GM12891 (cell line): ENCODE results near the gene CITED2.

Experiments
- DNase-seq: peaks from one replicate; pipeline ENCODE4 v3.0.0; 2011; ENCODE audit warnings: low spot score; ENCODE audit not compliant: insufficient read length
- FAIRE-seq: peaks from 2 replicates; lab custom pipeline; 2011; peaks lifted over from hg19 to GRCh38; lab: Jason Lieb, UNC
- PAX5 ChIP-seq: IDR thresholded peaks from 2 replicates; pipeline ENCODE4 v1.6.1; 2011; ENCODE audit warnings: low read length, moderate library complexity, mild to moderate bottlenecking; ENCODE audit not compliant: insufficient read depth, severe bottlenecking
- POLR2A ChIP-seq: IDR thresholded peaks from 2 replicates; pipeline ENCODE4 v1.6.1; 2011; ENCODE audit warnings: low read depth, low read length, control low read depth
- POLR2AphosphoS5 ChIP-seq: IDR thresholded peaks from 2 replicates; pipeline ENCODE4 v1.6.1; 2011; ENCODE audit warnings: low read depth, low read length, control low read depth
- POU2F2 ChIP-seq: IDR thresholded peaks from 2 replicates; pipeline ENCODE4 v1.6.1; 2011; ENCODE audit warnings: low read depth, mild to moderate bottlenecking, control low read depth, low read length, moderate library complexity
- SPI1 ChIP-seq: IDR thresholded peaks from 2 replicates; pipeline ENCODE4 v1.6.1; 2011; ENCODE audit warnings: low read depth, low read length, control low read depth
- TAF1 ChIP-seq: IDR thresholded peaks from 2 replicates; pipeline ENCODE4 v1.6.1; 2011; ENCODE audit warnings: low read depth, low read length, control low read depth

The CITED2 gene

DNA sequence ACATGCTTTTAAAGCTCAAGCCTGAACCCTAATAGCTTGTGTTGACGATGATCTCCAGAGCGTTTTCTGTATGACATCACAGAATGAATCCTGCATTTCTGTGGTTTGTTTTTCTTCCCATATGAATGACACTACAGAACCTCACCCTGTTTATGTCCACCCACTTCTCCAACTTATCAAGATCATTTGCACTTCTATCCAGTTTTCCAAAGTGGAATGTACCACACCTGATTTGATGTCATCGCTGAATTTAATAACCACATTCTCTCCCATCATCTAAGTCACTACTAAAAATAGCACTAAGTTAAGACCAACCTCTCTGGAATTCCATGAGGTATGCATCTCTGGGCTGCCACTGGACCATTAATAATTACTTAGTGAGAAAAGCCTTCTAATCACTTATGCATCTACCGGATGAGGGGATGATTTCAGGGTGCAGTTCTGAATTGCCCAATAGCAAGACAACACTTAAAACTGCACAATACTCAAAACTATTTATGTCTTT lies 33.3 kb upstream of the CITED2 start:
- no peak for TF ChIP-seq POLR2AphosphoS5
- no peak for TF ChIP-seq SPI1
- no peak for TF ChIP-seq POLR2A
- no peak for TF ChIP-seq POU2F2
- no peak for TF ChIP-seq PAX5
- DNase-seq: no peak
- FAIRE-seq: no peak

GRCh38 chr6:139406577-139407343 lies 32.3 kb upstream of the CITED2 start:
- DNase-seq (no peak), FAIRE-seq (no peak)
- TF ChIP-seq POLR2A (no peak), POLR2AphosphoS5 (no peak), SPI1 (no peak), TAF1 (no peak), PAX5 (no peak), POU2F2 (no peak)

DNA sequence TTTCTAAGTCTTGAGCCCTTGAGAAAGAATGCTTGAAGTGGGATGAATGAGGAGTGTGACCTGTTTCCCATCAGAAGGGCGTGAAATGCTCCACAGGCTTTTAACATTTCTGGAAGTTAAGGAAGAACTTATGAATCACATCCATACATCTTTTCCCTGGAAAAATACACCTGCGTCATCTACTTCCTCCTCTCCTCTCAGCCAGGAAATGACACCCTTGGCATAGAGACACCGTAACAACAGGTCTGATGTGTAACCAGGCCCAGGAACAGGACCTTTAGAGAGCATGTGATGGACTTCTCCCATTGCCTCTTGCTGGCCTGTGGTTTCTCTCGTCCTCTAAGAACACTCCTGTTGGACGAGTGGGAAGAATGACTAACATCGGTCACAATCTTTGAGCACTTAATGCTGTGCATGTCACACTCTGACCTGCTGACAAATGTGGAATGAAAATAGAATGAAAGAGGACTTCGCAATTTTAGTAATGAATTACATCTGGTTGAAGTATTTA lies 28.5 kb upstream of the CITED2 start:
- DNase-seq (no peak), FAIRE-seq (no peak)
- TF ChIP-seq SPI1: no peak

- FAIRE-seq: no peak
- DNase-seq: no peak
- no peak for TF ChIP-seq POLR2AphosphoS5
- no peak for TF ChIP-seq POLR2A
- TF ChIP-seq POU2F2: no peak
- TF ChIP-seq PAX5: no peak
- TF ChIP-seq SPI1: no peak
- no peak for TF ChIP-seq TAF1
These were observed 24.2 kb upstream of the CITED2 start for GRCh38 chr6:139398658-139399057.

DNA sequence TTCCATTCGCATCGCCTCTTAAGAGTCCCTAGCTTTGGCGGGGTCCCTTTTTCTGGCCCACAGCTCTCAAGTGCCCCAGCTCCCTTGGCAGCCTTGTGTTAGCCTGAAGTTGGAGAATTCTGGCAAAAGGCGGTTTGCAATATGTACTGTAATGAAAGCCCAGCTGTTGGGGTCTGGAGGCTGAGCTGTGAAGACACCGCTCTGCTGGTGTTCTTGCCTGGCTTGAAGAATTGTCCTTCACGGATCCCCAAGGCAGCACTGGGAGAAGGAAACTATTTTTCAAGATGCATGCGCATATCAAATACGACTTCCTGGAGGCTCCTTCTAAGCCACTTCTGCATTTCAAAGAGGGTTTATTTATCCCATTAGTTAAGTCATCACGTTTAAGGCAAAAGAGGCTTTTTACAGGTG lies 21.4 kb upstream of the CITED2 start:
- DNase-seq: no peak
- TF ChIP-seq POLR2A (no peak), POU2F2 (no peak), PAX5 (no peak), TAF1 (no peak), POLR2AphosphoS5 (no peak), SPI1 (no peak)
- no peak for FAIRE-seq

- TF ChIP-seq PAX5 (no peak), POLR2AphosphoS5 (no peak), SPI1 (no peak), POU2F2 (no peak), TAF1 (no peak), POLR2A (no peak)
- no peak for DNase-seq
- no peak for FAIRE-seq
These were observed 20.9 kb upstream of the CITED2 start for GRCh38 chr6:139395371-139395770.

- TF ChIP-seq SPI1 (no peak), POLR2AphosphoS5 (no peak), PAX5 (no peak), POU2F2 (no peak), POLR2A (no peak), TAF1 (no peak)
- no peak for DNase-seq
- FAIRE-seq: no peak
These were observed 19.7 kb upstream of the CITED2 start for GRCh38 chr6:139394027-139394649.

GRCh38 chr6:139392794-139393193 lies 18.3 kb upstream of the CITED2 start:
- peak; percentile 31 for DNase-seq
- TF ChIP-seq POU2F2 (no peak), SPI1 (no peak), TAF1 (no peak), POLR2A (no peak), PAX5 (no peak), POLR2AphosphoS5 (no peak)
- FAIRE-seq: peak; percentile 80

DNA sequence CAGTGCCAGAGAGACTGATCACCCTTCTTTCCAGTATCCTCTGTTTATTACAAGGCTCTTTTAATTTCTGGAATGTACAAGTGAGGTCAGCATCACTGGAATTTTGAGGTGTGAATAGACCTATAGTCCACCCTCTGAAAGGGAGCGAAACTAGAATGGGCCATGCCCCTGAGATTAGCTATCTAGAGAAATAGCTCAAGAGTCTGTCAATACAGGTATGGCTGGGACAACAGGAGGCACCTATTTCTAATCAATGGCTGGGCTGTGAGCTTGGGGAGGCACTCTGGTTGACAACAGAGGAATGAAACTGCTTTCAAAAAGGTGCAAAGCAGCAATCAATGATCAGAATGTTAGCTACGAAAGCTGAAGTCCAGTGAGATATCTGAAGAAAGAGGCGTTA lies 17.3 kb upstream of the CITED2 start:
- TF ChIP-seq POLR2AphosphoS5: no peak
- no peak for TF ChIP-seq POLR2A
- no peak for TF ChIP-seq TAF1
- no peak for TF ChIP-seq PAX5
- no peak for TF ChIP-seq POU2F2
- no peak for TF ChIP-seq SPI1
- peak; percentile 26 for FAIRE-seq
- DNase-seq: no peak
